SK-N-SH treated with all-trans-retinoic acid at 6 μM for 48 hours (cell line): Measurements from ENCODE around the gene TNS3.

Experiments
- ARNTL ChIP-seq: fragments of 450-650 bp; formaldehyde crosslinking; IDR thresholded peaks from 2 replicates; pipeline ENCODE4 v1.5.0; 2020; ENCODE audit warnings: low read depth, mild to moderate bottlenecking, moderate library complexity, borderline replicate concordance
- CREB5 ChIP-seq: fragments of 250-450 bp; sonication (Bioruptor Pico); IDR thresholded peaks from 2 replicates; pipeline ENCODE4 v1.5.1; 2020; ENCODE audit warnings: low read depth, mild to moderate bottlenecking, moderate library complexity
- ZFP3 ChIP-seq: fragments of 250-450 bp; sonication (Bioruptor Pico); IDR thresholded peaks from 2 replicates; pipeline ENCODE4 v1.5.0; 2020; ENCODE audit warnings: mild to moderate bottlenecking, moderate library complexity
- ZFP30 ChIP-seq: fragments of 450-650 bp; formaldehyde crosslinking; IDR thresholded peaks from 2 replicates; pipeline ENCODE4 v1.5.0; 2022; ENCODE audit warnings: mild to moderate bottlenecking, moderate library complexity

- TF ChIP-seq ZFP3 (no peak), ZFP30 (CRISPR knock-in tag) (no peak), ARNTL (no peak), CREB5 (CRISPR knock-in tag) (no peak)
These were observed 341.9 kb downstream of the TNS3 start for GRCh38 chr7:47239931-47240421.
